CD4-positive, alpha-beta T cell treated with Interleukin-17A for 4 hours (primary cell): ENCODE data around the gene TNK1.
"Not testable (repeated sequence)": the region's sequence is repeated elsewhere in the genome, so short reads cannot be mapped to it uniquely, and the experiment has no call there.

Experiments used
- DNase-seq: peaks from one replicate; pipeline ENCODE4 v3.0.0-alpha.2; 2020; ENCODE audit warnings: mixed read lengths

TNK1 gene

DNA sequence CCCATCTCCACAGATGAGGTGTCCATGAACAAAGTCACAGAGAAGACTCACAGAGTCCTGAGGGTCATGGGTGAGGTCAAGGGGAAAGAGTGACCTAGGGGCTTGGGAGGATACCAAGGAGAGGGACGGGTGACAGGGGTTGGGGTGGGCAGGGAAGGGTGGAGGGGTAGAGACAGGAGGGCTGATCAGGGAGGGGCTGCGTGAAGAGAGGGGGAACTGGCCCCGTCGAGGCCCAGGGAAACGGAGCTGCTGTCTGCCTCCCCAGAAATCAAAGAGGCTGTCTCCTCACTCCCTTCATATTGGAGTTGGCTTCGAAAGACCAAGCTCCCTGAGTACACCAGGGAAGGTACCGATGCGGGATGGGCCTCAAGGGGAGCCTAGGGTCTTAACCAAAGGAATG, 25.3 kb upstream of the TNK1 start:
- no peak for DNase-seq

DNA sequence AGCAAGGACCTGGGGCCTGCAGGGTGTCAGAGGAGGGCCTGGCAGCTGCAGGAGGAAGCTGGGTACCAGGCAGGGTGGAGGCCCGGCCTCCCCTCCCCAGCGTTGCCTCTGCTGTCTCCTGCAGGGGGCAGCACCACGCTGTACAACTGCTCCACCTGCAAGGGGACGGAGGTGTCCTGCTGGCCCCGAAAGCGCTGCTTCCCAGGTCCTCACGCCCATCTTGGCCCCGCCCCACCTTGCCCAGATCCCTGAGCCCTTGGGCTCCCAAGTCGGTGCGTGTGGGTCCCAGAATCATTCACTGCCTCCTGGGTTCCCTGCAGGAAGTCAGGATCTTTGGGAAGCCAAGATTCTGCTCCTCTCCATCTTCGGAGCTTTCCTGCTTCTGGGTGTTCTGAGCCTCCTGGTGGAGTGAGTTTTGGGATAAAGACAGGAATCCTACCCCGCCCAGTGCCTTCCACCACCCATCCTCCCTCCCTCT, 24.8 kb upstream of the TNK1 start:
- DNase-seq: peak; percentile 92

DNA sequence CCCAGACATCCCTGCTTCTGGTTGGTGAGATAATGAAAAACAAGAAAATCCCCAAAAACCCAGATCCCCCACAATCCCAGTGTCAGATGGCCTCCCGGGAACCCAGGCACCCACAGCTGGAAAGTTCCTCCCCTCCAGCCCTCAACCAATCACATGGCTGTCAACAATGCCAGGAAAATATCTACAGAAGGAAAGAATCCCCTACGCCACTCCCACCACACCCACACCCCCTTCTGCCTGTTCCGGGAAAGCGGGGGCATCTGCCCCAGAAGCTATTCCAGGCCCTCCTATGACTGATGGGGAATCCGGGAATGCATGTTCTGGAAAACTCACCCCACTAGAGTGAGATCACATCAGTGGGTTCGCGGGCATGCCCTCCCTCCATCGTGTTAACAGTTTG, 24.1 kb upstream of the TNK1 start:
- no peak for DNase-seq

DNA sequence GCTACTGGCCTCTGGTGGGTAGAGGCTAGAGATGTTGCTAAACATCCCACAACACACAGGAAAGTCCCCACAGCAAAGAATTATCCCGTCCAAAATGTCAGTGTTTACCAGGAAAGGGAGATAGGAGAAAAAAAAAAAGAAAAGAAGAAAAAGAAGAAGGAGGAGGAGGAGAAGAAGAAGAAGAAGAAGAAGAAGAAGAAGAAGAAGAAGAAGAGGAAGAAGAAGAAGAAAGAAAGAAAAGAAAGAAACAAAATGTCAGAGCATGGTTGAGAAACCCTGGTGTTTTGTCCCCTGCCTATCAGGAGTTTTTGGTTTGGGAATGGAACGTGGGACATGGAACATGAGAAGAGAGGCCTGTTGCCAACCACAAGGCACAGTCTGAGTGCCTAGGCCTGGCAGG, 23.5 kb upstream of the TNK1 start:
- DNase-seq: no peak

DNA sequence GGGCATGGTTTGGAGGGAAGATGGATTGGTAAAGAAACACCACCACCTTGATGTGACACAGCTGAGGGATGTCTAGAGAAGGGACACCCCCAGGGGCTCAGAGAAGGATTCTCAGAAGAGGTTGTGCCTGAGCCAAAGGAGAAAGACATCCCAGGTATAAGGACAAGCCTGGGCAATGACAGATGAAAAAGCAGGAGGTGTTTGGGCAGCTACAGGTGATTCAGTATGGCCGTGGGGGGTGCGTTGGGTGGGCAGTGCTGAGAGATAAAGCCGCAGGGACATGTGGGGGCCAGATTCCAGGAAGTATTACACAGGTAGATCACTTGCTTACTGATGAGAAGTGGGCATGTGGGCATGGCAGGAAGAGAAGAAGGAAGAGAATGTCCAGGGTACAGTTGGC, 19.0 kb upstream of the TNK1 start:
- no peak for DNase-seq

DNA sequence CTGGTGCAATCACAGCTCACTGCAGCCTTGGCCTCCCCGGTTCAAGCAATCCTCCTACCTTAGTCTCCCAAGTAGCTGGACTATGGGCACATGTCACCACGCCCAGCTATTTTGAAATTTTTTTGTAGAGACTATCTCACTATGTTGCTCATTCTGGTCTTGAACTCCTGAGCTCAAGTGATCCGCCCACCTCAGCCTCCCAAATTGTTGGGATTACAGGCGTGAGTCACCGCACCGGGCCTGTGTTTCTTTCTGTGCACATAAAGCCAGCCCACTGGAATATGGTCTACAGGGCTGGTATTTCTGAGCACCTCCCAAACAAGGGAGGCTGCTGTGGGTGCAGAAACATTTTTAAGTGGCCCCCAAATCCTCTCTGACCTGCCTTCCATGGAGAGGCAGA, 17.6 kb upstream of the TNK1 start:
- DNase-seq: no peak

DNA sequence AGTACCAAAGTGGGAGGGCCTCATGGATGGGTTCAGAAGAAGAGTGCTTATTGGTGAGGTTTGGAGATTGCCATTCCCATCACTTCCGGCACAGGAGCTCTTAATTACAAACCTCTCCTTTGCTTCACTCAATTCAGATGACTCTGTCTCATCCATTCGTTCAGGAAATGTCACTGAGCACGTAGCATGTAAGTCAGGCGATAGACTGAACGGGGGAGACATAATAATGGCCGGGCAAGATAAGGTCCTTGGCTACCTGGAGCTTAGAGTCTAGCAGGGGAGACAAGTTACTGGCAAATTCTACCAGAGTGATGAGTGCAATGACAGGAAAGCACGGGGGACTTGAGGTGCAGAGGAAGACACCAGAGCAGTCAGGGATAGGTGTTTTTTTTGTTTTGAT, 14.9 kb upstream of the TNK1 start:
- DNase-seq: not testable (repeated sequence)

DNA sequence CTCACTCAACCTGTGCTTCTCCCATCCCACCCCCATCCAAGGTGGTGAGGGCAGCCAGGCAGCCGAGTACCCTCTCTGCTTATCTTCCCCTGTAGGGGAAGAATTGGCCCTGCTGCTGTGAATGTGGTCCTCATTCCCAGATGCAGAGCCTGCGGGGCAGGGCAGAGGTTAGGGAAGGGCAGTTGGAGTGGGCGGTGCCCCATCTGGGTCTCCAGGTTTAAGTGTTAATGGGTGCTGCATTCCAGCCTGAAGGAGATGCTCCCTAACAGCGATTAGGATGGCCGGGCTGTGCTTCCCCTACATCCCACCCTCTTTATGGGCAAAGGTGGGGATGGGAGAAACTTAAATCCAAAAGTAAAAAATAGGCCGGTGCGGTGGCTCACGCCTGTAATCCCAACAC, 13.8 kb upstream of the TNK1 start:
- no peak for DNase-seq

DNA sequence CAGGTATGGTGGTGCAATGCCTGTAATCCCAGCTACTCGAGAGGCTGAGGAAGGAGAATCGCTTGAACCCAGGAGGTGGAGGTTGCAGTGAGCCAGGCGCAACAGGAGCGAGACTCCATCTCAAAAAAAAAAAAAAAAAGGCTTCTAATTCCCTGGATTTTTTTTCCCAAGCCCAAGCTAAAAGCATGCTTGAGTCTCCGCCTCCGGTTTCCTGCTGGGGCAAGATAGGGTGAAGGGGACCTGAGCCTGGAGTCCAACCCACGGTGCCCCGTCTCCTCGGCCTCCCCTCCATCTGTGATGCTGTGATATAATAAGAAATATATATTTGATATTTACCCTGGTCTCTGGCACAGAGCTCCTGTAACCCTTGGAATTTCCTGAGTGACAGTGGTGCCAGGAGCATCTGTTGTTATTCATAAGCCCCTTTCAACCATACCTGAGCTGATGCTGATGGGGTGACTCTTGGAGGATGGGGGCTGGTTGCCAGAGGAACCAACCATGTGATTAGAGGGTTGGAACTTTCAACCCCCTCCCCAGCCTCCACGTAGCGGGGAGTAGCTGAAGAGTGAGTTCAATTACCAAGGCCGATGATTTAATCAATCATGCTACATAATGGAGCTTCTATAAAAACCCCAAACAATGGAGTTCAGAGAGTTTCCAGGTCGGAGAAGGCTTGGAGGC, 12.8 kb upstream of the TNK1 start:
- DNase-seq: no peak

DNA sequence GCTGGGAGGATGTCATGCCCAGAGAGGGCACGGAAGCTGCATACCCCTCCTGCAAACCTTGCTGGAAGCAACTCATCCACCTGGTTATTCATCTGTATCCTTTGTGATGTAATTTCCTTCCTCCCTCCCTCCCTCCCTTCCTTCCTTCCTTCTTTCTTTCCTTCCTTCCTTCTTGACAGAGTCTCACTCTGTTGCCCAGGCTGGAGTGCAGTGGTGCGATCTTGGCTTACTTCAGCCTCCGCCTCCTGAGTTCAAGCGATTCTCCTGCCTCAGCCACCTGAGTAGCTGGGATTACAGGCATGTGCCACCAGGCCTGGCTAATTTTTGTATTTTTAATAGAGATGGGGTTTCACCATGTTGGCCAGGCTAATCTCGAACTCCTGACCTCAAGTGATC, 12.3 kb upstream of the TNK1 start:
- DNase-seq: not testable (repeated sequence)

DNA sequence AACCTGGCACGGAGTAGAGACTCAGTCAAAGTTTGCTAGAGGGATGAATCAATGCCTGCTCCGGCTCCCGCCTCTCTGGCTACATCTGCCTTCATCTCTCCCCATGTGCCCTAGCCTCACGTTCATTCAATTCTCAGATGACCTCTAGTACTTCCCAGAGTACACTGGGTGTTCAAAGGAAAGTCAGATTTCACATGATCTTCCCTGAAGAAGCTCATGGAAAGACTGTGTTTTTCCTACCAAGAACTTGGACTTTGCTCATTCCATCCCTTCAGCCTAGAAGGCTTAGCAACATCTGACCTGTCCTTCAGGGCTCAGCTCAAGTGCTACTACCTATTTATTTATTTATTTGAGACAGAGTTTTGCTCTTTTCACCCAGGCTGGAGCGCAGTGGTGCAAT, 11.1 kb upstream of the TNK1 start:
- DNase-seq: no peak

DNA sequence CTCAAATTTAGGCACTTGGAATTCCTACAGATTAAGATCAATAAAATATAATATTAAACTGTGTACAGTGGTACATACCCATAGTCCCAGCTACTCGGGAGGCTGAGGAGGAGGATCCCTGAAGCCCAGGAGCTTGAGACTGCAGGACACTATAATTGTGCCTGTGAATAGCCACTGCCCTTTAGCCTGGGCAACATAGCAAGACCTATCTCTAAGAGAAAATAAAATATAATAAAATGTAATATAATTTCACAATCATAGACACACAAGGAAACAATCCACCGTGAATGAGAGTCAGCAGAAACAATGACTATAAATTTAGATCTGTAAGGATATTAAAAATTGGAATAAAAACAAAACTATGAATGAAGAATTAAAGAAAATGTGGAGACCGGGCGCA, 10.0 kb upstream of the TNK1 start:
- no peak for DNase-seq

DNA sequence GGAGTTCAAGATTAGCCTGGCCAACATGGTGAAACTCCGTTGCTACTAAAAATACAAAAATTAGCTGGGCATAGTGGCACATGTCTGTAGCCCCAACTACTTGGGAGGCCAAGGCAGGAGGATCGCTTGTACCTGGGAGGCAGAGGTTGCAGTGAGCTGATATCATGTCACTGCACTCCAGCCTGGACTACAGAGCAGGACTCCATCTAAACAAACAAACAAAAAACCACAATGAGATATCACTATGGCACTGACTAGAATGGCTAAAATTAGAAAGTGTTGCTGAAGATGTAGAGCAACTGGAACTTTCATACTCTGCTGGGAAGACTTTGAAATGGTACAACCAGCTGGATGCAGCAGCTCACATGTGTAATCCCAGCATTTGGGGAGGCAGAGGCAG, 6.5 kb upstream of the TNK1 start:
- no peak for DNase-seq

DNA sequence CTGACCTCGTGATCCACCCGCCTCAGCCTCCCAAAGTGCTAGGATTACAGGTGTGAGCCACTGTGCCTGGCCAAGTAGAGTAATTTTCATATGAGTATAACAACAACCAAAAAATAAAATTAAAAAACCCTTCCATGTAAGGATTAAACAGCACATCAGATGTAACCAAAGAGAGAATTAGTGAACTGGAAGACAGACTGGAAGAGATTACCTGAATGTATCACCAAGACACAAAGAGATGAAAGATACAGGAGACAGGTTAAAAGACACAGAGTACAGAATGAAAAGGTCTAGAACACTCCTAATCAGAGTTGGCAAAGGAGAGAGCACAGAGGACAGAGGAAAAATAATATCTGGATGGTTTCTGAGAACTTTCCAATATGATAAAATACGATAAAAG, 1.8 kb upstream of the TNK1 start:
- no peak for DNase-seq

DNA sequence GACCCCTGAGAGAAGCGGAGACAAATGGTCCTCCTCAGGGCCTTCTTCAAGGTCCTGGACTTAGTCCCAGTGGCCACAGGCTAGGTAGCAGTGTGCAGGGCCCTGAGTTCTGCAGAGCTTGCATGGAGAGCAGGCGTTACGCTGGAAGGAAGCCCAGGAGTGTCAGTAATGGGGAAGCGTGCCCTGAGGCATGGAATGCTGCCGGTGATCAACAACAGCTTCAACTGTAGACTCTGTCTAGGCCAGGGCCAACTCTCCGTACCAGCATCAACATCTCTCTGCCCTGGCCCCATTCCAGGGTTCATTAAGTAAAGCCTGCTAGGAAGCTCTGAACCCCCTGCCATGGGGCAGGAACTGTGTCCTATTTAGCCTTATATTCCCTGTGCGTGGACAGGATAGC, 568 bp upstream of the TNK1 start:
- DNase-seq: no peak

DNA sequence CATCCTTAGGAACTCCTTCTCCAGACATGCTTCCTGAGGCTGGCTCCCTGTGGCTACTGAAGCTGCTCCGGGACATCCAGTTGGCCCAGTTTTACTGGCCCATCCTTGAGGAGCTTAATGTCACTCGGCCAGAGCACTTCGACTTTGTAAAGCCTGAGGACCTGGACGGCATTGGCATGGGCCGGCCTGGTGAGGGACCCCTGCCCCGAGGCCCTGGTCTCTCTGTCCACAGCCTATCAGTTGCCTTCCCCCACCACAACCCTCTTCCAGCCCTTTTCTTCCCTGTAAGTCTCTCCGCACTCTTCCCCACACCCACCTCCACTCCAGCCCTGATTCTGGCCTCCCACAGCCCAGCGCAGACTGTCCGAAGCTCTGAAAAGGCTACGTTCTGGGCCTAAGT, 2.0 kb downstream of the TNK1 start:
- no peak for DNase-seq

DNA sequence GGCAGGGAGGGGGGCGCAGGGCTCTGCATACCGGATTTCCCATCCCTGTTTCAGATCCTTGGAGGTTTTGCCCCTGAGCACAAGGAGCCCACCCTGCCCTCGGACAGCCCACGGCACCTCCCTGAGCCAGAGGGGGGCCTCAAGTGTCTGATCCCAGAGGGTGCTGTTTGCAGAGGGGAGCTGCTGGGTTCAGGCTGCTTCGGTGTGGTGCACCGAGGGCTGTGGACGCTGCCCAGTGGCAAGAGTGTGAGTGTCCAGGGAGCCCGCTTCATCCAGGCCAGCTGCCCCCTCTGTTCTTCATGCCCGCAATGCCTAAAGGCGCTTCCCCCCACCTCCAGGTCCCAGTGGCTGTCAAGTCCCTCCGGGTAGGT, 2.5 kb downstream of the TNK1 start:
- DNase-seq: no peak

DNA sequence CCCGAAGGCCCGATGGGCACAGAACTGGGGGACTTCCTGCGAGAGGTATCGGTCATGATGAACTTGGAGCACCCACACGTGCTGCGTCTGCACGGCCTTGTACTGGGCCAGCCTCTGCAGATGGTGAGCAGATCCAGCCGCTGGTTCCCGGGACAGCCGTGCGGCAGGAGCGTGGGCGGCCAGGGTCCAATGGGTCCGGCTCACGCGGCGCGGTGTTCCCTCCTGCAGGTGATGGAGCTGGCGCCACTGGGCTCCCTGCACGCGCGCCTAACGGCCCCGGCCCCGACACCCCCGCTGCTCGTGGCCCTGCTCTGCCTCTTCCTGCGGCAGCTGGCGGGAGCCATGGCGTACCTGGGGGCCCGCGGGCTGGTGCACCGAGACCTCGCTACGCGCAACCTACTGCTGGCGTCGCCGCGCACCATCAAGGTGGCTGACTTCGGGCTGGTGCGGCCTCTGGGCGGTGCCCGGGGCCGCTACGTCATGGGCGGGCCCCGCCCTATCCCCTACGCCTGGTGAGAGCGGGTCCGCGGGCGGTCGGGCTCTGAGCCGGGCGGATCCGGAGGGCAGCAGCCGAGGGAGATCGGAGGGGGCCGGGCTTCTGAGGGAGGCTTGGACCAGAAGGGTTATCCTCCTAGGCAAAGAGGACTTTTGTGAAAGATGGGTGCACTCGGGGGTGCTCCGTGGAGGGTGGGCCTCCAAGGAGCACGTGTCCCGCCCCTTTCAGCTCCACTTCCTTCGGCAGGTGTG, 3.0 kb downstream of the TNK1 start:
- DNase-seq: peak; percentile 87

DNA sequence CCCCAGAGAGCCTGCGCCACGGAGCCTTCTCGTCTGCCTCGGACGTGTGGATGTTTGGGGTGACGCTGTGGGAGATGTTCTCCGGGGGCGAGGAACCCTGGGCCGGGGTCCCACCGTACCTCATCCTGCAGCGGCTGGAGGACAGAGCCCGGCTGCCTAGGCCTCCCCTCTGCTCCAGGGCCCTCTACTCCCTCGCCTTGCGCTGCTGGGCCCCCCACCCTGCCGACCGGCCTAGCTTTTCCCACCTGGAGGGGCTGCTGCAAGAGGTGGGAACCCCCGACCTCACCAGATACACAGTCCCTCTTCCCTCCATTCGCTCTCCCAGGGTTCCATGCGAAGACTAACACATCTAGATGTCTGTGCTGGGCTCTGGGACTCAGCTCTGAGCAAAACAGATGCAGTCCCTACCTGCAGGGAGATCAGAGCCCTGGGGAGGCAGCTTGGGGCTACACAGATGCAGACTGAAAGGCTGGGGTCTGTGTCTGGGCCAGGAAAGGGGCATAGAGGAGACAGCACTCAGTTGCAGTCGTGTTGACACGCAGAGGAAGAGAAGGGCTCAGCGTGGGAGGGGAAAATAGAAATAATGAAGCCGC, 3.7 kb downstream of the TNK1 start:
- DNase-seq: no peak

DNA sequence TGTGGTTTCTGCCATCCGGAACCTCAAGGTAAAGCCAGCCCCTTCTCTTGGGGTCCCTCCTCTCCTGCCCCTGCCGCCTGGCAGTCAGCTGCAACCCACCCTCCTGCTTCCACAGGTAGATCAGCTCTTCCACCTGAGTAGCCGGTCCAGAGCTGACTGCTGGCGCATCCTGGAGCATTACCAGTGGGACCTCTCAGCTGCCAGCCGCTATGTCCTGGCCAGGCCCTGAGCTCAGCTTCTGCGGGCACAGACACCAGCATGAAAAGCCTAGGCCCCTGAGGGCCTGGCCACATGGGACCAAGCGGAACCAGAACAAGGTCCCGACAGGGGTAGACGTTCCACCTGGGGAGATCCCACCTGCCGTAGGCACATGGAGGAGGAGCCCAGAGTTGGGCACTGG, 8.0 kb downstream of the TNK1 start:
- DNase-seq: no peak

DNA sequence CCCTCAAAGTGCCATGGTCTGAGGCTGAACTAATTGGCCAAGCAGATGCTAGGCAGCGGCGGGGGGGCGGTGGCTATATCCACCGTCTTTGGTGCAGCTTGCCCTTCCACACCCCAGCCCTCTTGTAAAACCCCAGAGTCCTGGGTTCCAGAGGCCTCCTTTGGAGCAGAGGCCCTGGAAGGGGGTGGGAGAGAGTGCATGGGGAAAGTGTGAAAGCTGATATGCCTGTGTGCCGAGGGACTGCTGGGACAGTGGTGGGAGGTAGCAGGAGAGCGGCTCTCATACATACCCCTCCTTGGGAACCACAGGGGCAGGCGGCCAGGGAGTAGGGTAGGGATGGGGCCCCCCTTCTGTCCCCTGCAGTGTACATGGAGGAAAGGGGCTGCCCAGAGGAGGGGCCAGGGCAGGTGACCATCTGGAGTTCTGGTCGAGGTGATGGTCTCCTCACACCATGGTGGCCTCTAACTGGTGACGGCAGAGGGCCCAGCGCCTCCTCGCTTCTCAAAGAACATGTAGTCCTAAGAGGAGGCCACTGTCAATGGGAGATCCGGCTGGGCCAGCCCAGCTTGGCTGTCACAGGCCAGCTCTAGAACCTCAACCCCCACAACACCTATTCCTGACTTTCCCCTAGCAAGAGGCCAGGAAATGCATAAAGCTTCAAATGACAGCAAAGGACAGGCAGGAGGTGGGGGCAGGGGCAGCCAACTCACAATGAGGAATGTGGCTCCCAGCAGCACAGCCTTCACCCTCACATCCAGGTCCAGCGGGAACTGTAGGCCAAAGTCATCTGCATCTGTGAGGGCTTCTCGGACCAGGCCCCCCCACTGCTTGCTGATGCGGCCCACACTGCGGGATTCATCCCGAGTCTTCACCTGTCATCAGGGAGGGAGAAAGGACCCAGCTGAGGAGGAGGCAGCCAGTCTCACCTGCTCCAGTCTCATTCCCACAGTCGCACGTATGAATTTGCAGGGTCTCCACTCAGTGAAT, 9.3 kb downstream of the TNK1 start:
- DNase-seq: no peak

DNA sequence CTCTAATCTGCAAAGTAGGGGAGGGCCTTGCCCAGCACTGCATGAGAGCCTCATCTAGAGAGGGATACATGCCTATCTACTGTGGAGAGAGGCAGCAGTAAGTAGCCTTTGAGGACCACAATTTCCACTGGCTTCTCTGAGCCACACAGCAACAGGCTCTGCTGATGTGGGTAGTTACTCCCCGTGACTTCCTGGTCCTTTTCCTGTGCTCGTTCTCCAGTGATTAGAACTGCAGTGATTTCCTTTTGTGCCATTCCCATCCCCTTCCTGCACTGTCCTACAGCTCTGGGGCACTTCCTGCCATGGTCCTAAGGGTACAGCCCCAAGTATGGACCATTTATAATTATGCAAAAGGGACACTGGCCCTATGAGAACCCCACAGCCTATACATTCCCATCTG, 10.4 kb downstream of the TNK1 start:
- DNase-seq: no peak
